ENCODE data around the gene TLL2. TPM values are rescaled to one million over a fixed set of nuclear protein-coding genes. Genes with fewer than 3 reads are reported as not detected.
A peak's percentile ranks its signal among the peaks of the same experiment; 100 is the strongest.
"Not testable (repeated sequence)": the region's sequence is repeated elsewhere in the genome, so short reads cannot be mapped to it uniquely, and the experiment has no call there.

TLL2 gene
- total RNA-seq, result under 0.01 TPM in 2 replicates

DNA sequence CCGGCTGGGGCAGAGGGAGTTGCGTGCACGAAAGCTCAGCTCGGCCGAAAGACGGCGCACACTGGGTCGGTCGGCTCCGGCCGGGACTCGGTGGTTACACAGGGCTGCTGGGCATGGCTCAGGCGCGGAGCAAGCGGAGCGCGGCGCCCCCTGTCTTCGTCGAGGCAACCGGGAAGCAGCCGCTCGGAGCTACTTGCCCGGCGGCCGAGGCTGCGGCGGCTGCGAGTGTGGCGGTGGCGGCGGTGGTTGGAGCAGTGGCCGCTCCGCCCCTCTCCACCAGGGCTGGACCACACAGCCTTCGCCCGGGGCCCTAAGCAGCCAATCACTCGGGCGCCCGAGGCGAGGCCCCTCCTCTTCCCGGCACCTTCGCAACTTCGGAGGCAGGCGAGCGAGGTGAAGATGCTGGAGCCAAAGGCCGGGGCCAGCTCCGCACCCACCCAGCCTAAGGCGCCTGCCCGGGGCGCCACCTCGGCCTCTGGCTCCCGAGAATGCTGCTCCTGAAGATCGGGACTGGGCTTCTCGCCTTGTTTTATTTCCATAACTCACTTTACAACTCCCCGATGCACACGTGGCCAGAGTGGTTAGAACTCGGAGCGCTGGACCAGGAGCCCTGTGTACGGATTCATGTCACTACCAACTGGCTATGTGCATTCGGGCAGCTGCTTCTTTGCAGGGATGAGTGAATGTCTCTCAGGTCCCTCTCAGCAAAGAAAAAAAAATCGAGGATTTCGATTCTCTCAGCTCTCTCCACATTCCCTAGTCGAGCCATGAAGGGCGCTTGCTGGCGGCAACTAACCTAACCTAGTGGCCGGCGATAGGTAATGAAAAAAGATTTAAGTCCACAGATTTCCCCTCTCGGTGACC lies at the start of gene TLL2:
TLL2 (minus strand) TSS at position 229 of the 864 bp plus-strand sequence. CDS start 241 bp downstream, outside the sequence.
- peak; percentile 91 to 92 for DNase-seq (ENCODE audit: low read depth in 2 of 2)

GRCh38 chr10:96560966-96561887 lies 47.5 kb upstream of the TLL2 start:
- DNase-seq (ENCODE audit: low read depth in 2 of 2), result no peak

DNA sequence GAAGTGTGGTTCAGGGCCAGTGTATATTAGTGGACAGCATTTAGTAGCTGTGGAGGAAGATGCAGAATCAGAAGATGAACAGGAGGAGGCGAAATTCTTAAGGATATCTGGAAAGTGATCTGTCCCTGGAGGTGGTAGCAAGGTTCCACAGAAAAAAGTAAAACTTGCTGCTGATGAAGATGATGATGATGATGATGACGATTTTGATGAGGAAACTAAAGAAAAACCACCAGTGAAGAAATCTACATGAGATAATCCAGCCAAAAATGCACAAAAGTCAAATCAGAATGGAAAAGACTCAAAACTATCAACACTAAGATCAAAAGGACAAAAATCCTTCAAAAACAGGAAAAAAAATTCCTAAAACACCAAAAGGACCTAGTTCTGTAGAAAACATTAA lies 46.8 kb upstream of the TLL2 start:
- no peak for DNase-seq (ENCODE audit: low read depth in 2 of 2)

- peak; percentile 20 to 46 for DNase-seq (ENCODE audit: low read depth in 2 of 2)
Observed at GRCh38 chr10:96556003-96556402, 42.3 kb upstream of the TLL2 start.

- no peak for DNase-seq (ENCODE audit: low read depth in 2 of 2)
Observed at GRCh38 chr10:96555330-96555729, 41.6 kb upstream of the TLL2 start.

DNA sequence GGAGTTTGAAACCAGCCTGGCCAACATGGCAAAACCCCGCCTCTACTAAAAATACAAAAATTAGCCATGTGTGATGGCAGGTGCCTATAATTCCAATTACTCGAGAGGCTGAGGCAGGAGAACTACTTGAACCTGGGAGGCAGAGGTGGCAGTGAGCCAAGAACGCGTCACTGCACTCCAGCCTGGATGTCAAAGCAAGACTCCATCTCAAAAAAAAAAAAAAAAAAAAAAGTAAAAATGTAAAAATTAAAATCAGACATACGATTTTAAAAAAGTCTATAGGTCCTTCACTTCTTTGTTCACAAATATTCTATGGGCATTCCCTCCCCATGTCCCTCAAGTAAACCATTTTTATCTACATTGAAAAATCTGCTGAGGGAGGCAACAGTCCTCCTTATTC lies 34.9 kb upstream of the TLL2 start:
- DNase-seq (ENCODE audit: low read depth in 2 of 2), result no peak

DNA sequence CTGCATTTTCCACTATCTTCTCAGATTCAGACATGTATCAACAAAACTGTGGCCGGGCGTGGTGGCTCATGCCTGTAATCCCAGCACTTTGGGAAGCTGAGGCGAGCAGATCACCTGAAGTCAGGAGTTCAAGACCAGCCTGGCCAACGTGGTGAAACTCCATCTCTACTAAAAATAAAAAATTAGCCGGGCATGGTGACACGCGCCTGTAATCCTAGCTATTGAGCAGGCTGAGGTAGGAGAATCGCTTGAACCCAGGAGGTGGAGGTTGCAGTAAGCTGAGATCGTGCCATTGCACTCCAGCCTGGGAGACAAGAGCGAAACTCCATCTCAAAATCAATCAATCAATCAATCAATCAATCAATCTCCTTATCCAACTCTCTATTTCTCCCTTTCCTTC lies 31.8 kb upstream of the TLL2 start:
- DNase-seq (ENCODE audit: low read depth in 2 of 2), result not testable (repeated sequence)

GRCh38 chr10:96541921-96542320 lies 28.2 kb upstream of the TLL2 start:
- DNase-seq (ENCODE audit: low read depth in 2 of 2), result peak in 1 of 2 donors; percentile 8

- DNase-seq (ENCODE audit: low read depth in 2 of 2), result no peak
Observed at GRCh38 chr10:96540240-96540639, 26.5 kb upstream of the TLL2 start.

- no peak for DNase-seq (ENCODE audit: low read depth in 2 of 2)
Observed at GRCh38 chr10:96538683-96539082, 25.0 kb upstream of the TLL2 start.

DNA sequence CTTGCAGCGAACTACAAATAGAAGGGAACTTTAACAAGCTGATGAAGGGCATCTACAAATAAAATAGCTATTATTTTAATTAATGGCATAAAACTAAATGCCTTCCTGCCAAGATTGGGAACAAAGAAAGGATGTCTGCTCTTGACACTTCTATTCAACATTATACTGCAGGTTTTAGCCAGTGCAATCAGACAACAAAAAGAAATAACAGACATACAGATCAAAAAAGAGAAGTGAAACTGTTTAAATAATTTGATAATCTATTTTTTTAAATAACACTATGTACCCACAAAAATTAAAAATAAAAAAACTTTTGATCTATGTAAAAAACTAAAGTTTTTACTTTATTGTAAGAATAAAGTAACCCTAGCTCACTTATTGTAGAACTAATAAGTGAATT lies 22.4 kb upstream of the TLL2 start:
- DNase-seq (ENCODE audit: low read depth in 2 of 2), result no peak

DNA sequence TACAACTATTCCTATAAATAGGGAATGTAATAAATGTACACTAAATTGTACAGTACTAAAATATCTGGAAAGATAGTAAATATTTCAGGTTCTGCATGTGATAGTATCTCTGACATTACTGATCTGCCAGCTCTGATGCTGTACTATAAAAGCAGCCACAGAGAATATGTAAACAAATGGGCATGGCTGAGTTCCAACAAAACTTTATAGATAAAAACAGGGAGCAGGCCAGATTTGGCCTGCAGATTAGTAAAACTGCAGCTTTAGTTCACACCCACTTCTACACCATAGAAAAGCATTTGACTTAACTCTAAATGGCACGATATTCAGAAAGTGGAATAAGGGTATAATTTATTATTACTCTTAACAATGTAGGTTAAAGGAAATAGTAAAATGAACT lies 18.8 kb upstream of the TLL2 start:
- DNase-seq (ENCODE audit: low read depth in 2 of 2), result peak; percentile 37 to 74

GRCh38 chr10:96529634-96530279 lies 16.0 kb upstream of the TLL2 start:
- DNase-seq (ENCODE audit: low read depth in 2 of 2), result no peak

DNA sequence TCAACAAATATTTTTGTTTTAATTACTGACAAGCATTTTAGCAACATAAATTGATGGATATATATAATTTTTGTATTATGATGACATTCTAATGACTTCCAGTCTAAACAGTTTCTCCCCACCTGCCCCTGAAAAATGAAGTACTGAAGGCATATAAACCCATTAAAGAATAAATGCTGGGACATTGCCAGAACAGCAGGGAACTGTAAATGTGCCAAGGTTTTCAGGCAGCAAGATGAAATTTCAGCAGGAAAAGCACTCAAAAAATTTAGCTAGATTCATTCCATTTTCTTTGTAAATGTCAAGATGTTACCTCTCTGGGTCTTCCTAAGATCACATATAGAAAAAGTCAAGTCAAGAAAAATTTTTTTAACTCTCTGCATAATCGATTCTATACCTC lies 11.0 kb upstream of the TLL2 start:
- DNase-seq (ENCODE audit: low read depth in 2 of 2), result peak in 1 of 2 donors; percentile 13

DNA sequence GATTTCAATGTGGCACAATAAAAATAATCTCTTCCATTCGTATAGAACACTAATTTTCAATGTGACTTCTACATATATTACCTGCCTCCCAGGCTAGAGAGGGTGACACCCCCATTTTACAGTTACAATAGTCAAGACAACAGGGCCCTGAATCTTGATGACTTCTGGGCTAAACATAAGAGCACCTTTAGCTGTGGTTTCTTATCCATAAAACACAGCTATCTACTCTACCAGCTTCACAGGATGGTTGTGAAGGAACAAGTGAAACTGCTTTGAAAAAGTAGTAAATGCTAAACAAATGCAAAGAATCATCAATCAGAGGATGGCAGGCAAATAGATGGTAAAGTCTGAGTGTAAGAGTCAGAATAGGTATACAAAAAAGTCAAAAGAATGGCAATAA lies 3.6 kb upstream of the TLL2 start:
- no peak for DNase-seq (ENCODE audit: low read depth in 2 of 2)

DNA sequence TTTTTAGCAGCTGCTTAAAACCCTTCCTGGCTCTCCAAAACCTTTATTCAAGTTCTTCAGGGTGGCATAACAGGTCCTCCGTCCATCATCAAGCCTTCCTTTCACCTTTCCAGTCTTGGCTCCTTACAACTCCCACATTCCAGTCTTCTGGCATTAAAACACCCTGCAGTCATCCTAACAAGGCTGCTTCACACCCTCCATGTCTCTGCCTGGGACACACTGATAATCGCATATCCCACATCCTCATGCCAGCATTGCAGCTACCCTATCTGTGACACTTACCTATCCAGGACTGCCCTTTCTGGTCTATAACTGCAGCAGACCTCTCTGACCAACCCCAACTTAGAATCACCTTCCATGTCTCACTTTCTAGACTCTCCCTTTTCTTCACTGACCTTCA lies 2.6 kb upstream of the TLL2 start:
- no peak for DNase-seq (ENCODE audit: low read depth in 2 of 2)

DNA sequence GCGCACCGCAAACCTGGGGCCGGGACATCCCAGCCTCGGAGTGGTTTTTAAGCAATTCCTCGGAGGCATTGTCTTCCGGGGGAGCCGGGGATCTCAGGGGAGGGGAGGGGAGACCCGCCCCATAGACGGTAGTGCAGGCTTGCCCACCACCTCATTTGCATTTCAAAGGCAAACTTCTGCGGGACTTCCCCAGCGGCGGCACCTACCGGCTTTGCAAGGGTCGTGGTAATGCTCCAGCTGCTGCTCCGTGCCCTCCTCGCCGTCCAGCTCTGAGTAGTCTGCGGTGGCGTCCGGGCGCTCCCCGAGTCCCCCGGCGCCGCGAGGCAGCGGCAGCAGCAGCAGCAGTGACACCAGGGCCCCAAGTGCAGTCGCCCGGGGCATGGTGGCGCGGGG lies 425 bp downstream of the TLL2 start:
- no peak for DNase-seq (ENCODE audit: low read depth in 2 of 2)

DNA sequence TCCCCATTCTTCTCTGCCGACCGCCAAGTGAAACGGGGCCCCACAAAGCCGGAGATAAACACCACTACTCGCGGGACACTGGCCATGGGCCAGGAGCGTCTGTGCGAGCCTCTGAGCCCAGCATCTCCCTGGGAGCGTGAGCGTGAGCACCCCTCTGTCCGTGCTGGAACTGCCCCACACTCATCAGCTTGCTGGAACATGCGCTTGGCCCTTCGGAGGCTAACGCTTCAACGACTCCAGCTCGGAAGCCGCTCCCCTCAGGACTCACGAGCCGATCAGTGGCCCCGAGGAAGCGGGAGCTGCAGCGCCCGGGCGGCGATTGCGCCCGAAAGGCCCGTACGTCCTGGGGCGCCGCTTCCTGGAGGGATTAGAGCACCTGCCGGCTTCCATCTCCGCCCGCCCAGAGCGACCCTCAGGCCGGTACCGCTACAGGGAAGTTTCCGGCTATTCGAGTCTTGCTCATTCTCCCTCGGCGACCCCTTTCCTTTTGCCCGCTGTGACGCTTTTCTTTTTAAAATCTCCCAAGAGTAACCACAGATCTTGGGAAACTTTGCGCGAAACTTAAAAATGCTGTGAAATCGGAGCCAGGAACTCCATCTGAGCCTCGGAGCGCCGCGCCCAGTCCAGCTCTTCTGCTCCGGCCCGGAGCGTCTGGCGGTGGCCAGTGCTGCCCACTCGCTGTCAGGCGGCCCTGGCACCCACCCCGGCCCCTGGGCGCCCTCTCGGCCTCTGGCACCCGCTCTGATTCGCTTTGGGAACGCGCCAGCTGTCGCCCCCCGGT lies 1.0 kb downstream of the TLL2 start:
- DNase-seq (ENCODE audit: low read depth in 2 of 2), result peak; percentile 12 to 22

DNA sequence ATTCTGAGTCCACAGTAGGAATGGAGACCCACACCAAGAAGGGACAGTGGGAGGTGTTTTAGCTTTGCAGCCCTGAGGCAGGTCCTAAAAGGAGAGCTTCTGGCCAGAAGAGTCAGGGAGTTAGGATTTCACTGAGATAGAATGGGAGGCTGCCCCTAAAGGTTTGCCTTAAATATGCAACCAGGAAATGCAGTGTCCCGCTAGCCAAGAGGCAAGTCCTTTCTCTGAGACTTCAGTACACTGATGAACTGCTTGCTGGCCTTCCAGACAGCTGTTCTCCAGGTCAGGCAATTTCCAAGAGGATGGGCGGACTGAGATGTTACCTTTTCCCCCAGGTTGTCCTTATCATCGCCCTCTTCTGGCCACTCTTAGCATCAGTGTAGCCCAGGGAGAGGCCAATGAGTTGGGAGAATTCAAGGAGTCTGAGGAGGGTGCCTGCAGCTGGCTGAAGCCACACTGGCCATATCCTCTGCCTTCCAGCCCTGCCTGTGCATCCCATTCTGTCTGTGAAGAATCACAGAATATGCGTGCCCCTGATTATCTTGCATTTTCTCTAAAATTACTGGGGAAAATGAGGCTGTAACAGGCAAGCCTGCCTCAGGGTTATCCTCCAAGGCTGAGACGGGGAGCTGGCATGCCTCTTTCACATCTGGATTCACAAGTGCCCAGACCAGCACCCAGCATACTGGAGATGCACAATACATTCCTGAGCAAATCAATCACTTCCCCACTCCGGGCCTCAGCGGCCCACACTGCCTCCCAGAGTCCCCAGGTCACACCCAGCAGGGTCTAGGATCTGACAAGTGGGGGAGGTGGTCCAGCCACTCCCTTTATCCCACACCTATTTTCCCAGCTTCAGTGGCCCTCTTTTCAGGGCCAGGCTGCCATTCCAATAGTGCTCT lies 2.4 kb downstream of the TLL2 start:
- peak; percentile 33 to 42 for DNase-seq (ENCODE audit: low read depth in 2 of 2)

DNA sequence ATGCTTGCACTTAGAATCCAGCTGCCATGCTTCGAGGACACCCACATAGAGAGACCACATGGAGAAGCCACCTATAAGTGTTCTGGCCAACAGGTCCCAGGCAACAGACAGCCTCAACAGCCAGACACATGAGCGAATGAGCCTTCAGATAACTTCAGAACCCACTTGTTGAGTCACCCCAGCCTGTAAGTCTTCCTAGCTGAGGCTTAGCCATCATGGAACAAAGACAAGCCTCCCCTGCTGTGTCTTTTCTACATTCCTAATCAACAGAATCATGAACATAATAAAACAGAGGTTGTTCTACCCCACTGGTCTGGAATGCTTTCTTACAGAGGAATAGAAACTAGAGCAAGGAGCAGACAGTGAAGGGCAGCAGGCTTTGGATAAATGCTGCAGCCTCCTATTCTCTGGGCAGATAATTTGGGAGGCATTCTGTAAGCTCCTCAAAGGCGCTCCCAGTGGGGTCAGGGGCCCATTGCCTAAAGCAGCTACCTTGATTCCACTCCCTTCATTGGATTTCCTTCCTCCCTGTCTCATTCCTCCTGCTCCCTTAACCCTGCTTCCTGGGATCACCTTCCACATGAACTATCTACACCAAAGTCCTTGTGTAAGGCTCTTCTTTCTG lies 4.6 kb downstream of the TLL2 start:
- DNase-seq (ENCODE audit: low read depth in 2 of 2), result no peak
